Uterus (tissue), 4 donors: ENCODE measurements around the gene TRPM4. TPM values are rescaled to one million over a fixed set of nuclear protein-coding genes. Genes with fewer than 3 reads are reported as not detected.
A peak's percentile ranks its signal among the peaks of the same experiment; 100 is the strongest.

Experiments used
- DNase-seq, 2 donors: peaks; one replicate each; pipeline ENCODE4 v3.0.0-alpha.2; 2019 to 2020
- H3K27ac ChIP-seq, 2 donors: fragments of 200-600 bp; sonication (generic); 1 replicate in 1 of 2; 2 replicates in 1 of 2; pipeline ENCODE4 v1.5.1; 2016 to 2018
- H3K27me3 ChIP-seq, 2 donors: fragments of 200-600 bp; sonication (generic); one replicate each; pipeline ENCODE4 v1.5.1; 2018 to 2019; ENCODE audit warnings: control low read depth in 1 of 2
- H3K36me3 ChIP-seq, 2 donors: fragments of 200-600 bp; sonication (generic); one replicate each; pipeline ENCODE4 v1.5.1; 2019; ENCODE audit warnings: control low read depth in 1 of 2
- H3K4me1 ChIP-seq, 2 donors: fragments of 200-600 bp; sonication (generic); one replicate each; pipeline ENCODE4 v1.5.1; 2018 to 2019; ENCODE audit warnings: control low read depth in 1 of 2
- H3K4me3 ChIP-seq, 2 donors: fragments of 200-600 bp; sonication (generic); 1 replicate in 1 of 2; 2 replicates in 1 of 2; pipeline ENCODE4 v1.5.1; 2018 to 2019; ENCODE audit warnings: mild to moderate bottlenecking in 1 of 2
- H3K9me3 ChIP-seq, 2 donors: fragments of 200-600 bp; sonication (generic); one replicate each; pipeline ENCODE4 v1.5.1; 2019; ENCODE audit warnings: control low read depth in 1 of 2
- CTCF ChIP-seq, 4 experiments: fragments of 200-600 bp in 2 of 4; fragments of 450-650 bp in 2 of 4; sonication (generic) in 2 of 4; IDR thresholded peaks; one replicate each; pipeline ENCODE4 v1.5.1; 2016 to 2019; ENCODE audit warnings: antibody characterized with exemption in 4 of 4, mild to moderate bottlenecking in 2 of 4, moderate library complexity in 1 of 4
- POLR2A ChIP-seq, 2 donors: fragments of 450-650 bp; IDR thresholded peaks; one replicate each; pipeline ENCODE4 v1.6.1; 2016; ENCODE audit warnings: antibody characterized with exemption in 2 of 2, mild to moderate bottlenecking in 1 of 2, moderate library complexity in 1 of 2
- intact Hi-C: fragments of 100-400 bp; cut with DNase I; formaldehyde crosslinking; loops from one replicate; pipeline ENCODE4 v1.15.1; 2023; ENCODE audit warnings: low total_unique reads
- total RNA-seq, 4 donors: library from RNA; depleted of rRNA in 3 of 4; stranded (reverse); fragments of >200 nt in 3 of 4; gene quantifications; one replicate each; pipeline versions ENCODE4 v1.1.0 to v1.2.4, GENCODE V29; 2014 to 2023
- donor health status: DM: yes; HTN: yes; CAD: no.

The TRPM4 gene
- 10 to 100 TPM in 3 of 4 donors, 1 to 10 TPM in 1; 9.7 to 28.7 (median 15.4) TPM for total RNA-seq

DNA sequence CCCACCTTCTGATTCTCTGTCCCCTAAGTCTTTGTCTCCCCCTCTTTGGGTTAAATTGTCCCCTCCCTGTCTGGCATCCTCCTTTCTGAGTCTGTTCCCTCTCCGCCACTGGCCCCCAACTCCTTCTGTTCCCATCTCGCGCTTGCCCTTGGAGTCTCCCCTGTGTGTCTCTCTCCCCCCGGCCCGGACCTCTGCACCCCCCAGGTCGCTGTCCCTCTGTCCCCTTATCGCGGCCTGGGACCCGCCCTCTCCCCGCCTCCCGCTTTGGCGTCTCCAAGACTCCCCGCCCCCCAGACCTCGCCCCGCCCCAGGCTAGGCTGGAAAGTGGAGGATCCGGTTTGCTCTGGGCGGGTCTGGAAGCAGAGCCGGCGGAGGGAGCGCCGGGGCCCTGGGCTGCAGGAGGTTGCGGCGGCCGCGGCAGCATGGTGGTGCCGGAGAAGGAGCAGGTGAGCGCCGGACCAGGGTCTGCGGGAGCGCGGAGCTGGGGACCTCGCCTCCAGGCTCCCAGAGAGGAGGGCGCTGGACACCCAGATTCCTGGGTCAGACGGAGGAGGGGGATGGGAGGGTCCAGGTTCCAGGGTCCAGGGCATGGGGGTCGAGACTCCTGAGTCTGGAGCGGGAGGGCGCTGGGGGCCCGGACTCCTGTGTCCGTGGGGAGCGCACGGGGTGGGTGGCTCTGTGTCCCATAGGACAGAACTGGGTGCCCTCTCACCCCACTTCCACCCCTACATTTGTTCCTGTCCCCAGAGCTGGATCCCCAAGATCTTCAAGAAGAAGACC is at the start of gene TRPM4:
Gene TRPM4 (plus strand): TSS at position 348 of the 780 bp plus-strand sequence. CDS start 75 bp downstream, at position 423.
- Histone ChIP-seq H3K9me3 (no peaks in the 10 kb centered on the region), H3K4me3 (peak within 1 kb of the TSS; percentile 50 to 86), H3K36me3 (no peaks in the 10 kb centered on the region), H3K4me1 (no peaks in the 10 kb centered on the region), H3K27me3 (no peaks in the 10 kb centered on the region), H3K27ac (peak within 1 kb of the TSS; percentile 52 to 74)
- peak; percentile 80 to 81 for DNase-seq
- TF ChIP-seq POLR2A (IDR thresholded peaks at IDR 0.05) (peak; percentile 65 to 81), CTCF (IDR thresholded peaks at IDR 0.05) (no peak)
- intact Hi-C loops = no loop called here

DNA sequence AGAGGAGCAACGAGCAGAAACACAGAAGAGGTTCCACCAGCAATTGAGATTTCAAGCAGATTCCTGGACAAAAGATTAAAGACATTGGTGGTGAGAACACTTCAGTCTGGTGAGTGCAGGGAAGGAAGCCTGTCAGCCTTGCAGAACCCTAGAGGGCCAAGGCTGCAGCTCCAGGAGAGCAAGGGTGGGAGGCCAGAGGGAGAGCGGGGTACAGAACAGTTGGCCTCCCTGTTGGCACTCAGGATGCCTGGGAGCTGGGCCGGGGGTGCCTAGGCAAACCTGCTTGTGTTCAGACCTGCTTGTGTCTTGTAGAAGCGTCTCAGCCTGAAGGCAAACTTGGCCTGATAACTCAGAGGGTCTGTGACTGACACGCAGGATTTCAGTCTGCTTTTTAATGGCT is 48.5 kb upstream of the TRPM4 start:
- H3K4me3 ChIP-seq = no peak overlapping the region
- DNase-seq = no peak
- no peaks in the 10 kb centered on the region for H3K9me3 ChIP-seq
- no peak for TF ChIP-seq POLR2A (IDR thresholded peaks at IDR 0.05)
- no peak for TF ChIP-seq CTCF (IDR thresholded peaks at IDR 0.05)
- no peaks in the 10 kb centered on the region for H3K36me3 ChIP-seq
- no peaks in the 10 kb centered on the region for H3K27me3 ChIP-seq
- no peak overlapping the region for H3K27ac ChIP-seq
- intact Hi-C loops = no loop called here
- no peaks in the 10 kb centered on the region for H3K4me1 ChIP-seq

DNA sequence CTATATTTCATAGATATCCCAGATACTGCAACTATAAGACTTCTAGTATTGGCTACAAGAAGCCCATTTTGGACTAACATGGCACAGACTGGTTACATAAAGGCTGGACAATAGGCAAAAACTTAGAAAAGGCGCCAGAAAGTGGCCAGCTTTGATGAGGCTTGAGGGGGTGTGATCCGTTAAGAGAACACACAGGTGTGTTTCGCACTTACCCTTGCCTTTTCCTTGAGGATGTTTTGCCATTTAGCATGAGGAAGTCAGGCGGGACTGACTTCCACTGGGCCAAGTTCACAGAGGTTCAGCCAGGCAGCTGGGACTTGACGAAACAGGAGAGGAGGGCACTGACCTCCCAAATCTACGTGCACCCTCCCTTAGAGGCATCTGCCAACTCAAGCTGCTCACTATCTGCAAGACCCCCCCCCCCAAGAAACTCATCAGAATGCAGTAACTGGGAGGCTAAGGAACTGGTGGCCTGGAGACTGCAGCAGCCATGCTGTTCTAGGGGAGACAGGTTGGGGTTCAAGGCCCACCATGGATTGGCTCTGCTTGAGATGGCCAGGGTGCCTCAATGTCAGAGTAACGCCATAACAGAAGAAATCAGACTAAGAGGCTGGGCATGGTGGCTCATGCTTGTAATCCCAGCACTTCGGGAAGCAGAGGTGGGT is 47.9 kb upstream of the TRPM4 start:
- H3K27ac ChIP-seq = no peak overlapping the region
- H3K27me3 ChIP-seq = no peaks in the 10 kb centered on the region
- no peaks in the 10 kb centered on the region for H3K36me3 ChIP-seq
- no peaks in the 10 kb centered on the region for H3K9me3 ChIP-seq
- TF ChIP-seq POLR2A (IDR thresholded peaks at IDR 0.05) (no peak), CTCF (IDR thresholded peaks at IDR 0.05) (no peak)
- DNase-seq = no peak
- H3K4me1 ChIP-seq = no peaks in the 10 kb centered on the region
- intact Hi-C loops = no loop called here
- H3K4me3 ChIP-seq = no peak overlapping the region

GRCh38 chr19:49110567-49110966 is 47.0 kb upstream of the TRPM4 start:
- H3K27ac ChIP-seq = no peak overlapping the region
- intact Hi-C loops = no loop called here
- TF ChIP-seq POLR2A (IDR thresholded peaks at IDR 0.05) = no peak
- no peak for TF ChIP-seq CTCF (IDR thresholded peaks at IDR 0.05)

More at GRCh38 chr19:49110567-49110966, 47.0 kb upstream of the TRPM4 start:
- H3K9me3 ChIP-seq = no peaks in the 10 kb centered on the region
- DNase-seq = no peak
- no peaks in the 10 kb centered on the region for H3K4me1 ChIP-seq
- H3K27me3 ChIP-seq = no peaks in the 10 kb centered on the region
- no peak overlapping the region for H3K4me3 ChIP-seq
- no peaks in the 10 kb centered on the region for H3K36me3 ChIP-seq
